ENCODE data around the gene C2CD2L. TPM values are rescaled to one million over a fixed set of nuclear protein-coding genes. Genes with fewer than 3 reads are reported as not detected.

Gene C2CD2L
- total RNA-seq, 1 experiment from 2014 or later: 16.8 TPM

GRCh38 chr11:119067371-119068222, 39.5 kb upstream of the C2CD2L start, which contains the start of gene VPS11:
TSS of gene VPS11 (plus strand) at chr11:119067818. CDS start at chr11:119067824, 6 bp downstream.
- H3K9me2 ChIP-seq (replicated peaks; ENCODE audit: low read length): no peaks in the 10 kb centered on the region
- peak within 1 kb of the TSS; percentile 43 for H3K27ac ChIP-seq (ENCODE audit: low read length)
- intact Hi-C loops (cut with micrococcal nuclease): loop anchor here (1.0 to 2.0 kb wide), 2 partner anchors 10 to 35 kb away; partner anchors contain the start of gene HYOU1
- H3K27me3 ChIP-seq (ENCODE audit: low read length): no peaks in the 10 kb centered on the region
- H3K9me3 ChIP-seq (ENCODE audit: low read length): no peaks in the 10 kb centered on the region
- H3K79me2 ChIP-seq (ENCODE audit: low read length): peaks cover 47% of the 10 kb centered on the region
- peak; percentile 99 for DNase-seq
- no peaks in the 10 kb centered on the region for H4K20me1 ChIP-seq (ENCODE audit: low read length)
- peak within 1 kb of the TSS; percentile 75 for H3K4me2 ChIP-seq (ENCODE audit: low read length)
- H3F3A ChIP-seq (ENCODE audit: low read length, unreplicated experiment): no peaks in the 10 kb centered on the region
- peak within 1 kb of the TSS; percentile 87 for H3K4me3 ChIP-seq (ENCODE audit: low read length)
- H3K9ac ChIP-seq (ENCODE audit: low read length): peak within 1 kb of the TSS; percentile 92
- TF ChIP-seq EZH2phosphoT487 (IDR thresholded peaks at IDR 0.05; ENCODE audit: borderline replicate concordance, low read length) (no peak), EZH2 (IDR thresholded peaks at IDR 0.05; ENCODE audit: low read length, unreplicated experiment) (no peak), CTCF (conservative IDR thresholded peaks at IDR 0.05; ENCODE audit: low read depth, low read length) (no peak)
- peak within 1 kb of the TSS; percentile 75 for H2AFZ ChIP-seq (ENCODE audit: low read length)
- peaks cover 13% of the 10 kb centered on the region; the same call in 1 of the 2 replicates for H3K36me3 ChIP-seq (ENCODE audit: low read depth, low read length)
- peak; percentile 98 for ATAC-seq
- ChIA-PET CTCF (interaction anchor here (0.5 to 1.1 kb wide), 5 partner anchors 12 to 372 kb away, joined by 3 read pairs; no protein-coding TSS in a partner anchor), POLR2A (ENCODE audit: unreplicated experiment) (interaction anchor here (0.6 to 1.6 kb wide), 11 partner anchors 9 to 974 kb away, joined by 3 to 34 read pairs (median 5); partner anchors contain the start of genes CBL, DPAGT1, HMBS and RPS25)
- peaks cover 14% of the 10 kb centered on the region; the same call in 1 of the 2 replicates for H3K4me1 ChIP-seq (ENCODE audit: insufficient read depth, low read length)
- TSS peak; percentile 82 for BruUV-seq (replicated peaks)

- no peaks in the 10 kb centered on the region for H3K27me3 ChIP-seq (ENCODE audit: low read length)
- ATAC-seq: no peak
- no peaks in the 10 kb centered on the region for H3K79me2 ChIP-seq (ENCODE audit: low read length)
- H3K9me2 ChIP-seq (replicated peaks; ENCODE audit: low read length): no peaks in the 10 kb centered on the region
- H3K27ac ChIP-seq (ENCODE audit: low read length): no peak overlapping the region
- intact Hi-C loops (cut with micrococcal nuclease): no loop called here
- no peak overlapping the region for H3K9ac ChIP-seq (ENCODE audit: low read length)
- ChIA-PET POLR2A (ENCODE audit: unreplicated experiment) (no interaction called here), CTCF (no interaction called here)
- H3K36me3 ChIP-seq (ENCODE audit: low read depth, low read length): peaks cover 63% of the 10 kb centered on the region
- H4K20me1 ChIP-seq (ENCODE audit: low read length): no peaks in the 10 kb centered on the region
- BruUV-seq (replicated peaks): no TSS peak
- TF ChIP-seq EZH2phosphoT487 (IDR thresholded peaks at IDR 0.05; ENCODE audit: borderline replicate concordance, low read length) (no peak), CTCF (conservative IDR thresholded peaks at IDR 0.05; ENCODE audit: low read depth, low read length) (no peak), EZH2 (IDR thresholded peaks at IDR 0.05; ENCODE audit: low read length, unreplicated experiment) (no peak)
- no peaks in the 10 kb centered on the region for H3K4me1 ChIP-seq (ENCODE audit: insufficient read depth, low read length)
- no peaks in the 10 kb centered on the region for H3F3A ChIP-seq (ENCODE audit: low read length, unreplicated experiment)
- DNase-seq: no peak
- no peaks in the 10 kb centered on the region for H3K9me3 ChIP-seq (ENCODE audit: low read length)
- no peak overlapping the region for H3K4me2 ChIP-seq (ENCODE audit: low read length)
- no peak overlapping the region for H2AFZ ChIP-seq (ENCODE audit: low read length)
- no peak overlapping the region for H3K4me3 ChIP-seq (ENCODE audit: low read length)
Observed at GRCh38 chr11:119077839-119078238, 29.3 kb upstream of the C2CD2L start.

Measured in PC-3 (cell line).